B cell (primary cell): ENCODE measurements around the gene EPHB1. TPM values are rescaled to one million over a fixed set of nuclear protein-coding genes. Genes with fewer than 3 reads are reported as not detected.

Experiments
- ATAC-seq: fragments of 200-7000 bp; cut with Tn5 transposase; one replicate; pipeline ENCODE4 v1.10.0; 2021; ENCODE audit warnings: low read depth, mild to moderate bottlenecking, moderate number of reproducible peaks, moderate library complexity
- CTCF ChIA-PET: fragments of 350-600 bp; sonication (Branson Sonifier 250); formaldehyde crosslinking; loops from one replicate; lab custom pipeline; 2021; ENCODE audit warnings: antibody characterized with exemption, inconsistent platforms; lab: Charles Lee
- POLR2A ChIA-PET: fragments of 350-600 bp; sonication (Branson Sonifier 250); formaldehyde crosslinking; loops from one replicate; lab custom pipeline; 2021; ENCODE audit warnings: antibody characterized with exemption; lab: Charles Lee
- DNase-seq: peaks from one replicate; pipeline ENCODE4 v3.0.0; 2013
- H2AFZ ChIP-seq: 2 replicates; pipeline ENCODE4 v1.6.1; 2012; ENCODE audit warnings: mild to moderate bottlenecking, low read depth, low read length; ENCODE audit not compliant: insufficient read depth, poor library complexity, severe bottlenecking
- H3K27ac ChIP-seq, 2 donors: 1 replicate in 1 of 2; 2 replicates in 1 of 2; pipeline ENCODE4 v1.5.1; 2012 to 2013; ENCODE audit warnings: low read length in 2 of 2, mild to moderate bottlenecking in 2 of 2, moderate library complexity in 1 of 2
- H3K27me3 ChIP-seq, 4 experiments: fragments of 200-600 bp in 1 of 4; sonication (generic) in 1 of 4; replicated peaks in 1 of 4; 1 replicate in 2 of 4; 2 replicates in 2 of 4; pipeline versions ENCODE4 v1.6.1 to v1.7.0; 2013 to 2016; ENCODE audit warnings: low read length in 3 of 4, mild to moderate bottlenecking in 2 of 4, mixed read lengths in 1 of 4, moderate library complexity in 1 of 4; ENCODE audit not compliant: insufficient read depth in 4 of 4, control insufficient read depth in 3 of 4; ENCODE audit errors: control extremely low read depth in 1 of 4
- H3K36me3 ChIP-seq, 2 experiments: replicated peaks in 1 of 2; 1 replicate in 1 of 2; 2 replicates in 1 of 2; pipeline versions ENCODE4 v1.6.1 to v1.7.1; 2013; ENCODE audit warnings: low read length in 1 of 2; ENCODE audit not compliant: insufficient read depth in 2 of 2, control insufficient read depth in 1 of 2; ENCODE audit errors: control extremely low read depth in 1 of 2, extremely low read depth in 1 of 2
- H3K4me1 ChIP-seq, 2 donors: fragments of 200-600 bp in 1 of 2; sonication (generic) in 1 of 2; 1 replicate in 1 of 2; 2 replicates in 1 of 2; pipeline versions ENCODE4 v1.5.1 to v1.6.1; 2013 to 2017; ENCODE audit warnings: low read length in 2 of 2; ENCODE audit not compliant: control insufficient read depth in 2 of 2, insufficient read depth in 2 of 2
- H3K4me2 ChIP-seq: replicated peaks from 2 replicates; pipeline ENCODE3; 2012; ENCODE audit warnings: mild to moderate bottlenecking, low read depth, low read length; ENCODE audit not compliant: poor library complexity, severe bottlenecking
- H3K4me3 ChIP-seq, 5 experiments: fragments of 200-600 bp in 1 of 5; sonication (generic) in 1 of 5; 1 replicate in 3 of 5; 2 replicates in 2 of 5; pipeline versions ENCODE4 v1.5.1 to v1.7.0; 2011 to 2016; ENCODE audit warnings: low read length in 4 of 5, mild to moderate bottlenecking in 4 of 5, low read depth in 2 of 5, control low read depth in 1 of 5, moderate library complexity in 1 of 5; ENCODE audit not compliant: insufficient read depth in 1 of 5; ENCODE audit errors: control extremely low read depth in 1 of 5, extremely low read depth in 1 of 5
- H3K79me2 ChIP-seq: fragments of 200-600 bp; sonication (generic); one replicate; pipeline ENCODE4 v1.6.0; 2016; ENCODE audit warnings: low read length; ENCODE audit not compliant: control insufficient read depth, insufficient read depth
- H3K9ac ChIP-seq: fragments of 200-600 bp; sonication (generic); 2 replicates; pipeline ENCODE4 v1.6.1; 2017; ENCODE audit warnings: mild to moderate bottlenecking, low read length, moderate library complexity
- H3K9me3 ChIP-seq, 3 donors: one replicate each; pipeline versions ENCODE4 v1.6.1 to v1.7.1; 2013; ENCODE audit warnings: low read length in 2 of 3; ENCODE audit not compliant: control insufficient read depth in 2 of 3, insufficient read depth in 1 of 3; ENCODE audit errors: control extremely low read depth in 1 of 3
- H4K20me1 ChIP-seq: 2 replicates; pipeline ENCODE4 v1.6.0; 2012; ENCODE audit warnings: mild to moderate bottlenecking, low read length; ENCODE audit not compliant: insufficient read depth, control insufficient read depth, poor library complexity, severe bottlenecking
- H3K27ac Mint-ChIP-seq: one replicate; pipeline ENCODE4 v1.8.0; 2021; ENCODE audit warnings: mixed read lengths
- H3K27me3 Mint-ChIP-seq: one replicate; pipeline ENCODE4 v1.8.0; 2021; ENCODE audit warnings: mixed read lengths
- H3K4me1 Mint-ChIP-seq: one replicate; pipeline ENCODE4 v1.8.0; 2021; ENCODE audit warnings: mixed read lengths
- H3K4me3 Mint-ChIP-seq: one replicate; pipeline ENCODE4 v1.8.0; 2021; ENCODE audit warnings: mixed read lengths
- H3K9me3 Mint-ChIP-seq: one replicate; pipeline ENCODE4 v1.8.0; 2022; ENCODE audit warnings: mixed read lengths; ENCODE audit not compliant: insufficient read depth
- EZH2 ChIP-seq: IDR thresholded peaks from 2 replicates; pipeline ENCODE4 v1.6.1; 2012; ENCODE audit warnings: borderline replicate concordance, low read depth, mild to moderate bottlenecking, moderate library complexity, low read length; ENCODE audit not compliant: insufficient read depth, poor library complexity, severe bottlenecking
- WGBS: methylation state at CpG from one replicate; pipeline ENCODE4 v1.1.5; 2013; ENCODE audit warnings: missing lambda C conversion rate; ENCODE audit not compliant: insufficient coverage; 5-methylcytosine and 5-hydroxymethylcytosine counted together
- intact Hi-C: fragments of 100-400 bp; cut with micrococcal nuclease; formaldehyde crosslinking; loops from one replicate; pipeline ENCODE4 v1.10.0; 2022
- polyA plus RNA-seq: library from polyadenylated mRNA; depleted of rRNA; stranded (reverse); fragments of >200 nt; gene quantifications from 2 replicates; pipeline ENCODE4 v1.2.3, GENCODE V29; 2012
- total RNA-seq, 2 donors: library from RNA; stranded (reverse); fragments of 120-200 nt in 1 of 2; gene quantifications; 1 replicate in 1 of 2; 2 replicates in 1 of 2; pipeline versions ENCODE4 v1.2.3 to v1.2.4, GENCODE V29; 2013 to 2022
- TF ChIP-seq, protein P1 (sequence below): fragments of 200-600 bp; IDR thresholded peaks from one replicate; pipeline ENCODE4 v1.8.0; 2022; ENCODE audit warnings: antibody characterized with exemption, mild to moderate bottlenecking

EPHB1 gene
- total and polyA plus RNA-seq, 2 donors (not counting 1 experiment from before 2014, with no cell fraction given), result 0.01 TPM; not detected in 1

DNA sequence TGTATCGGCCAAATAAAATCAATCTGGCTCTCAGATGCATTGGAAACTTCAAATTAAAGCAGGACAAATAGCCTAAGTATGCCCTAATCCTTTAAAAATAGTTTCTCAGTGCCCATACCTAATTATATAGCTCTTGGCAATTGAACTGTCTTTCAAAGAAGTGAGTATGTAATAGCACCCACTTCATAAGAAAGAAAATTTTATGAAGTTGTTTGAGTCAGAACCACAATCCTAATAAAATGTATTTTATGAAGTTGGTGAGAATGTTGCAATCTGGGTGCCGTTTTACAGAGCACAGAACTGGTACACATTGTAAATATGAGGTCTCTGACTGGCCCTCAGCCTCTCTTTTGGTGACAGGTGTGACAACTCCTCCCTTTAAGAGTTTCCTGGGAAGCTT, 45.4 kb downstream of the EPHB1 start:
- Histone ChIP-seq H3K4me2 (no peak overlapping the region), H3K9ac (no peak overlapping the region), H3K27ac (no peak overlapping the region), H3K9me3 (peaks cover 4 to 11% (median 5%) of the 10 kb centered on the region in 3 donors), H3K79me2 (no peaks in the 10 kb centered on the region), H3K27me3 (peaks cover 0 to 2% (median 0%) of the 10 kb centered on the region in 4 experiments), H3K4me3 (no peak overlapping the region), H4K20me1 (no peaks in the 10 kb centered on the region), H3K4me1 (peaks cover 0 to 7% of the 10 kb centered on the region in 2 donors), H3K36me3 (no peaks in the 10 kb centered on the region), H2AFZ (no peak overlapping the region)
- Mint-ChIP-seq H3K4me1 (peaks cover 7% of the 10 kb centered on the region), H3K27ac (no peak overlapping the region), H3K27me3 (peaks cover 5% of the 10 kb centered on the region), H3K4me3 (no peak overlapping the region), H3K9me3 (peaks cover 9% of the 10 kb centered on the region)
- no peak for TF ChIP-seq EZH2
- TF ChIP-seq, protein P1, sequence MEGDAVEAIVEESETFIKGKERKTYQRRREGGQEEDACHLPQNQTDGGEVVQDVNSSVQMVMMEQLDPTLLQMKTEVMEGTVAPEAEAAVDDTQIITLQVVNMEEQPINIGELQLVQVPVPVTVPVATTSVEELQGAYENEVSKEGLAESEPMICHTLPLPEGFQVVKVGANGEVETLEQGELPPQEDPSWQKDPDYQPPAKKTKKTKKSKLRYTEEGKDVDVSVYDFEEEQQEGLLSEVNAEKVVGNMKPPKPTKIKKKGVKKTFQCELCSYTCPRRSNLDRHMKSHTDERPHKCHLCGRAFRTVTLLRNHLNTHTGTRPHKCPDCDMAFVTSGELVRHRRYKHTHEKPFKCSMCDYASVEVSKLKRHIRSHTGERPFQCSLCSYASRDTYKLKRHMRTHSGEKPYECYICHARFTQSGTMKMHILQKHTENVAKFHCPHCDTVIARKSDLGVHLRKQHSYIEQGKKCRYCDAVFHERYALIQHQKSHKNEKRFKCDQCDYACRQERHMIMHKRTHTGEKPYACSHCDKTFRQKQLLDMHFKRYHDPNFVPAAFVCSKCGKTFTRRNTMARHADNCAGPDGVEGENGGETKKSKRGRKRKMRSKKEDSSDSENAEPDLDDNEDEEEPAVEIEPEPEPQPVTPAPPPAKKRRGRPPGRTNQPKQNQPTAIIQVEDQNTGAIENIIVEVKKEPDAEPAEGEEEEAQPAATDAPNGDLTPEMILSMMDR, result no peak
- CTCF ChIA-PET, result no interaction called here
- WGBS, result 100% methylated on average over 1 of the region's 2 CpGs
- intact Hi-C loops, result no loop called here
- POLR2A ChIA-PET, result no interaction called here
- ATAC-seq, result no peak
- DNase-seq, result no peak

DNA sequence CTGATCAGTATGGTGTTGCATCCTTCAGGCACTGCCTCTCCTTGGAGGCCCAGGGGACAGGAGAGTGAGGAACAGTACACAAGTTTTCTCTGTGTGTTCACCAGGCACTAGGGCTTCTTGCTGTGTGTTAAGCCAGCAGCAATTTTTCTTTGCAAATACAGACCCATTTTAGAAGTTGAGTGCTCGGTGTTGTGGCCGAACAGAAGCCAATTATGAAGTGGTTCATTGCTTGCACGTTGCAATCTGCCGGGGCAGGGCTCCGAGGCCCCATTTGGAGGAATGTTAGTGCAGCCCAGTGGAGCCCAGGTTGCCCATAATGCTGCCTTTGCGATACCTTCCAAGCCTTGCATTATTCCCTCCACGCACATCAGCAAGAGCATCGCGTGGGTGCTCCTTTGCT, 51.0 kb downstream of the EPHB1 start:
- 97% methylated on average over 9 of the region's 9 CpGs for WGBS
- Histone ChIP-seq H3K36me3 (no peaks in the 10 kb centered on the region), H3K4me2 (no peak overlapping the region), H2AFZ (no peak overlapping the region), H3K9me3 (peaks cover 0 to 11% (median 4%) of the 10 kb centered on the region in 3 donors), H3K27me3 (peaks cover 0 to 8% (median 0%) of the 10 kb centered on the region in 4 experiments), H3K4me3 (no peak overlapping the region), H4K20me1 (no peaks in the 10 kb centered on the region), H3K9ac (no peak overlapping the region), H3K4me1 (peaks cover 0 to 7% of the 10 kb centered on the region in 2 donors), H3K27ac (no peak overlapping the region), H3K79me2 (no peaks in the 10 kb centered on the region)
- Mint-ChIP-seq H3K9me3 (peaks cover 9% of the 10 kb centered on the region), H3K4me1 (peaks cover 7% of the 10 kb centered on the region), H3K27ac (no peak overlapping the region), H3K27me3 (peaks cover 15% of the 10 kb centered on the region), H3K4me3 (no peak overlapping the region)
- ChIA-PET CTCF (no interaction called here), POLR2A (no interaction called here)
- DNase-seq (no peak), ATAC-seq (no peak)
- no peak for TF ChIP-seq EZH2
- TF ChIP-seq, protein P1, result no peak
- intact Hi-C loops, result no loop called here
